T-helper 1 cell treated with Interleukin-12 subunit alpha and Interleukin-12 subunit beta and Interleukin-4 antibody, amounts not matched to agents 30 ng/mL and 1 ng/mL, for 36 hours (primary cell): ENCODE data around the gene EHHADH. TPM values are rescaled to one million over a fixed set of nuclear protein-coding genes. Genes with fewer than 3 reads are reported as not detected.

Source experiments
- intact Hi-C: fragments of 100-400 bp; cut with micrococcal nuclease; formaldehyde crosslinking; loops from one replicate; pipeline ENCODE4 v1.15.1; 2024
- total RNA-seq: library from RNA; stranded (reverse); gene quantifications from 2 replicates; pipeline ENCODE4 v1.2.3, GENCODE V29; 2022

Gene EHHADH
- total RNA-seq, 1 donor from 2014 or later: 2.2 TPM

GRCh38 chr3:185199671-185200070 lies 54.2 kb downstream of the EHHADH start:
- intact Hi-C loops: no loop called here

DNA sequence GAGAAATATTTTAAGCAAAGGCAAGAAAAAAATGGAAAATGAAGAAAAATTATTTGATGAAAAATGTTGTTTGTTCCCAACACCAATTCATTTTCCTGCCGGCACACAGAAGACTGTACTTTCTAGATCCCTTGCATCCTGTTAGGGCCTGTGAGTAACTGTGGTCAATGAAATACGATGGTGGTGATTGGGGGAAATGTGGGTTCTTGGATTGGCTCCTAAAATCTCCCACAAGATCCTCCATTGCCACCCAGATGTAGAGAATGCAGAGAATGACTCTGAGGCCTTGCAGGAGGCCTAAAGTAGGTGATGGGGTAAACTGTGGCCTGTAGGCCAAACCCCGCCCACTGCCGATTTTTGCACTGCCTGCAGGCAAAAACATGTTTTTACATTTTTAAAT lies 54.6 kb downstream of the EHHADH start:
- intact Hi-C loops: no loop called here

DNA sequence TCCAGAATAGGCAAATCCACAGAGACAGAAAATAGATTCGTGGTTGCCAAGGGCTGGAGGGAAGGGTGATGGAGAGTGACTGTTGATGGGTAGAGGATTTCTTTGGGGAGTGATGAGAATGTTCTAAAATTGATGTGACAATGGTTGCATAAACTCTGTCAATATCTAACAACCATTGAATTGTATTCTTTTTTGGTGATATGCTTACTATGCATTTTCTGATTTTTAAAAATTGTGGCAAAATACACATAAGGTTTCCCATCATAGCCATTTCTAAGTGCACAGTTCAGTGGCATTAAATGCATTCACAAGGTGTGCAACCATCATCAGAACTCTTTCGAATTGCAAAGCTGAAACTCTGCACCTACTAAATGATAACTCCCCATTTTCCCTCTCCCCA lies 56.8 kb downstream of the EHHADH start:
- intact Hi-C loops: no loop called here

DNA sequence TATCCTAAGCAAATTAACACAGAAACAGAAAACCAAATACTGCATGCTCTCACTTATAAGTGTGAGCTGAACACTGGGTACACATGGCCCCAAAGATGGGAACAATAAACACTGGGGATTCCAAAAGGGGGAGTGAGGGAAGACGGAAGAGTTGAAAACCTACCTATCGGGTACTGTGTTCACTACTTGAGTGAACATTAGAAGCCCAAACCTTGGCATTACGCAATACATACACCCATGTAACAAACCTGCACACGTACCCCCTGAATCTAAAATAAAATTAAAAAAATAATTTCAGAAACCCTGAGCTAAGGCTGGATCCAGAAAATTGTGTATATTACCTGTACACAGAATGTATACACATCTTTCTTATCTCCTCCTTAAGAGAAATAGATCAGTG lies 58.2 kb downstream of the EHHADH start:
- intact Hi-C loops: no loop called here

- intact Hi-C loops: no loop called here
These were observed 65.0 kb downstream of the EHHADH start for GRCh38 chr3:185188816-185189215.

- intact Hi-C loops: no loop called here
These were observed 66.5 kb downstream of the EHHADH start for GRCh38 chr3:185187391-185187790.

DNA sequence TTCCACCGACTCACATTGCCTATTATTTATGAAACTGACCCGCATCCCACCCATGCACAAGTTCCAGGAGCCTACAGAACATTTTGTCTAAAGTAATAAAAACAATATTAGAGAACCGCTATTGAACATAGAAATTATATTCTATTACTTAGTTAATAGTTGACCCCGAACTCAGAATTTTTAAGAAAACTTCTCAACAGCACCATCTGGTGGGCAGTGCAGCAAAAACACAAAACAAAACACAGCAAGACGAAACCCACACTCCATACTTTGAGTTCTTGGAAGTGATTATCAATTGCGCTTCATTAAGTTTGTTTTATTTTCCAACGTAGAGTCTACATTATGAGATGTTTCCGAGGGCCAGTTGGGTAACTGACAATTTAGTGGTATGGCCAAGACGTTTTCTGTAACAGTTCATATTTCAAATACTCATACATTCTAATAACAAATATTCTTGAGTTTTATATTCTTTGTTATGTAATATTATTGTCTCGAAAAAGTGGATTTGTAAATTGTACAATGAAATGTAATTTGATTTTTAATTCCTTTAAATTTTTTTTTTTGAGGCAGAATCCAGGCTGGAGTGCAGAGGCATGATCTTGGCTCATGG lies 77.0 kb downstream of the EHHADH start:
- intact Hi-C loops: loop anchor here (1.0 to 10.0 kb wide), 3 partner anchors 128 to 365 kb away; partner anchors contain the start of gene VPS8

GRCh38 chr3:185175370-185175987 lies 78.4 kb downstream of the EHHADH start:
- intact Hi-C loops: loop anchor here (5.0 to 10.0 kb wide), 2 partner anchors 129 to 363 kb away; partner anchors contain the start of gene VPS8

DNA sequence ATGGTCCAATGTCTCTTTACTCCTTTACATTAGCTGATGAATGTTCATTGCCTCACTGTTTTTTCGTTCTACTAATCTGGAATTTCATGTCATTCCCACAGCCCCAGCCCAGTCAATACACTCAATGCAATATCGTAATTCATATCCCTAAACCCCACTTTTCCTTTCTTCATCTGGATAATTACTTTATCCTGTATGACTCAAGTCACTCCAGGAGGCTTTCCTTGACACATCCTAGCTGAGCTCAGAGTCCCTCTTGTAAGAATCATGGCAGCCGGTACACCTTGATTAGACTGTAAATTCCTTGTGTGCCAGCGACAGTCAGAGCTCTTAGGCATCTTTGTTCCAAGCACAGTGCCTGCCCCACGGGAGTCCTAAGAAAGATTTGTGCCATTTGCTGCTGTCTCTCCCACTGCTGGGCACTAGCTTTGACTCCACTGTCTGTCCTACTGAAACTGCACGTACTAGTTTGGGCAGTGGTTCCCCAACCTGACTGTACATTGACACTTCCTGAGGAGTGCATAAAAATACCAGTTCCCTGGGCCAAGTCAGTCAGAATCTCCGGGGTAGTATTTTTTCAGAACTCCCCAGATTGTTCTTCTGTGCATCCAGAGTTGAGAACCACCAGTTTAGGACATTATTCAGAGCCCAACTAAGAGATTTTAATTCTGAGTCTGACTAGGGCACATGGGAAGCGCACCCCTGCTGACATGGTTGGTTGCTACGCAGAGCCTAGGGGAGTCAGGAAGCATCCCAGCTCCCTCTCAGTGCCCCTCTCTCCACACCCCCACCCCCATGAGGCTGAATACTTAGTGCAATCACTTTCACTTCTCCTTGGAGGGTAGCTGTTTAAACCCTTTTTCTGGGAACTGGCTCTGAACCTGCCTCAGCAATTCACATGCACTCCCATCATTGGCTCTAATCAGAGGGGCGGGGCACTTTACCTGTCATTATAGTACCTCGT lies 81.5 kb downstream of the EHHADH start:
- intact Hi-C loops: loop anchor here (10.0 kb wide), 1 partner anchor 132 kb away; no protein-coding TSS in a partner anchor

DNA sequence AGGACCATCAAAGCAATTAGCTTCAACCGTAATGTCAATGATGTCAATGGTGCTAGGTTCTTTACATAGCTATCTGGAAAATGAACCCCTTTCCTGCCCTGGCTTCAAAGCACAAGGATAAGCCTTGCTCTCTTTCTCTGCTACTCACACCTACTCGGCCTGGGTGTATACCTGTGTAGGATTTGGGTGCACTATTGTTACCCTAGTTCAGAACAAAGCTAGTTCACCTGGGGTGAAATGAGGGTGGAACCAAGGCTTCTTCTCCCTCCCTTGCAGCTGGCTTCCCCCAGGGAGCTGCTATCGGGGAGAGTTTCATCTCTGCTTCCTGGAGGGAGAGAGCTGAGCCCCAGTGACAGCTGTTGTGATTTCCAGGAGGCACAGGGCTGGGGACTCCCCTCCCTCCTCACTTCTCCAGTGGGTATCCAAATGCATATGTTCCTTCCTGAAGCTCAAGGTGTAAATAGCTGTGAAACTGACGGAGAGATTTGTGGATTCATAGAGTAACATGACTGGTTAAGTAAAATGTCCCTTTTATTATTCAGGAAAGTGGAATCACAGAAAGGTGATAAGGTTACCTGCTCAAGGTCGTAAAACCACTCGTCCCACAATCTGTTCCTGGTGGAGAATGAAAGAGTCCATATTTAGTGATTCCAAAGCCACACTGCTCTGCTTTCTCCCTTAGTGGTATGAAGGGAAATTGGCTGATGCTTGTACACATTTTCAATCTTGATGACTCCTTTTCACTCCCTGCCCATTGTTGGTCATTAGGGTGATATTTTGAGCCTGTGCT lies 89.2 kb downstream of the EHHADH start:
- intact Hi-C loops: no loop called here

GRCh38 chr3:185162634-185163033 lies 91.2 kb downstream of the EHHADH start:
- intact Hi-C loops: no loop called here

DNA sequence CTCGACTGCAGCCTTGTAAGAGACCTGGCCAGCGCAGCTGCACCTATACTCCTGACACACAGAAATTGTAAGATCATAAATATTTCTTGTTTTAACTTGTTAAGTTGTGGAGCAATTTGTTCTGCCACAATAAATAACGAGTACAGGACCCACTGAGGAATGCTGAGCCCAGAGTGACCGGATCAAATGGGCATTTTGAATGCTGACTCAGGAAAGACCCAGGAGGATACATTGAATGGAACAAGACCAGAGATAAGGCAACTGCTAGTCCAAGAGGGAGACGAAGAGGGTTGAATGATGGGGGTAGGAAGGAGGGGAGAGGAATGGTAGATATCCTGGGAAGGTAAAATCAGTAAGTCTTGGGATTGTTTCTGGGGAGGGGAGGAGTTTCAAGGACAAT lies 92.1 kb downstream of the EHHADH start:
- intact Hi-C loops: no loop called here

DNA sequence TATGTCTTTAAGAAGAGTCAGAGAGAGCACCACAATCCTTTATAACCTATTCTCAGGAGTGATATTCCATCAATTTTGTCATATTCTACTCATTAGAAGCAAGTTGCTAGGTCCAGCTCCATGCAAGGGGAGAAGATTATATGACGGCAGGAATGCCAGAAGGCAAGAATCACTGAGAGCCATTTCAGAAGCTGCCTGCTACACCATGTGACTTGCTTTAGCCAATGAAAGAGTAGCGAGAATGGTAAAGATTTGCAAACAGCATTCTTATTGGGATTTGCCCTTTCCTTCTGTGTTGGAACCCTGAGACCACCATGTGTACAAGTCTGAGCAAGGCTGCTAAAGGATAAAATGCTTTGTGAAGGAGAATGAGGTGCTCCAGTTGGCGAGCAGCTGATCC lies 96.5 kb downstream of the EHHADH start:
- intact Hi-C loops: no loop called here

- intact Hi-C loops: no loop called here
These were observed 98.2 kb downstream of the EHHADH start for GRCh38 chr3:185155678-185156077.

GRCh38 chr3:185153861-185154629 lies 99.8 kb downstream of the EHHADH start:
- intact Hi-C loops: no loop called here

DNA sequence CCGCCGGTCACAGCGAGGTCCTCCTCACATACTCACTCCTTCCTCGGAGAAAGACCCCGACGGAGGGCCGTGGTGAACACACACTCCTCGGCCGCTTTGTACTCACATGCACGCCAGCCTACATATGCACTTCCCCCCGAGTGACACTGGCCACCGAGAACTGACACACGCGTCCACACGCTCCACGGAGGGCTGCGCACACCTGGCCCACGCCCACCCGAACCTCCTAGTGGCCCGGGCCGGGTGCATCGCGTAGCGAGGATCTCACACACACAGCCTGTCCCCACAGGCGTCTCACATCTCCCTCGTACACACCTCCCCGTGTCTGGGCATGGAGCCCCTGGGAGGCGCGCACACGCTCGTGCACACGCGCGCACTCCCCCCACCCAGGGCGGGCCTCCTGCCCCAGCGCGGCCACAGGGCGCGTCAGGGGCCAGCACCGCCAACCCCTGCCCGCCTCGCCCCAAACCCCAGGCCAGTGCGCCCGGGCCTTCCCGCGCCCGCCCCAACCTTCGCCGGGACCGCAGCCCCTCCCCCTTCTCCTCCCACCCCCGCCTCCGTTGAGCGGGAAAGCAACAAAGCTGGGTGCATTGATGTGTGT lies 100.6 kb downstream of the EHHADH start:
- intact Hi-C loops: no loop called here

GRCh38 chr3:185152410-185153170 lies 101.3 kb downstream of the EHHADH start, which contains the start of gene C3orf70:
TSS of gene C3orf70 (minus strand) at chr3:185153060. CDS start at chr3:185152823, 237 bp downstream.
- intact Hi-C loops: no loop called here

DNA sequence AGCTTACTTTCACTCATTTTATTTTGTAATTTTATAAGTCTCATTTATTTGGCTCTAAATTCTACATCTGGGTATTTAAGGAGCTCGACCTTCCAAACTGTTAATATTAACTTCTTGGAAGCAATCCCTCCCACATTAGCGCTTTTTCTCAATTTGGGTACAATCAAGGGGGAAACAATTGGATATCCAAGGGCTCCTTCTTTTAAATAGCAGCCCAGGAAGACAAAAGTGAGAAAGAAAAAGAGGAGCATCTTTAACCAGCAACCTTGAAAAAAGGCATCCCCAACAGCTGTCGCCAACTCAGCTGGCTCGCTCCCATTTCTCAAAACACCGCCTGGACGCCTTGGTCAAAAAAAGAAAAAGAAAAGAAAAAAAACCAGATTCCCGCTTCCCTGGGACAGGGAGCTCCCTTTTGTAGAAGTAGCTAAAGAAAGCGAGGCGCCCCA lies 101.9 kb downstream of the EHHADH start:
- intact Hi-C loops: no loop called here
